ENCODE data around the gene POLN.

Gene POLN

DNA sequence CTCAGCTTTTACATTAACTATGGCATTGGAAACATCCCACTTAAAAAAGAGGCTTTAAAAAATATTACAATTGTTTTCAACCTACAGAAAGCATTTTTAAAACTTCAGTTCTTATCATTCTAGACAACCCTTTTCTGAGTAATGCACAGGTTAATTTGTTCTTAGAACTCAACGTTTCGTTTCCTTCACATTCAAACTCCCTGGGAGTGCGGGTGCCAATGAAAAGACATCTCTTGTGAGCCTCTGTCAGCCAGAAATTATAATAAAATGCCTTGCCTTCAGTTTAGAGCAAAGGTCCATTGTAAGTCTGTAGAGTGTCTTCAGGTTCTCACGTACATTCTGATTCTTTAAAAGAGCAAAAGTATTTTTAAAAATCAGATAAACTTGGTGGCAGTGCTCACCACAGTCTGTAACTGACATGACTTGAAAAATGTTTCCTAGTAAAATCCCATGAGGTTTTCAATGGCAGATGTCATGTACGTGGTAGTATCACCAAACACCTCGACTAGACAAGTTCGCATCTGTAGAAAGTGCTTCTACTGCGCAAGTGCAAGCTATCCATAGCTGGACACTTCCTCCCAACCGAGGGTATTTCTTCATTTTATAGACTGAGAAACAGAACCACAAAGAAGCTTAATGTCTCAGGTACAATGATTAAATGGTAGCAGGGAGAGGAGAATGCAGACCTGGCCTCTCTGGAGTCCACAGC, 65.8 kb downstream of the POLN start:
- no peaks in the 10 kb centered on the region for H3K27me3 ChIP-seq (ENCODE audit: insufficient read depth, low read length)
- H3K4me2 ChIP-seq (ENCODE audit: low read length), result no peak overlapping the region
- no peaks in the 10 kb centered on the region for H3F3A ChIP-seq (ENCODE audit: insufficient read depth, low read length)
- no peak overlapping the region for H3K27ac ChIP-seq (ENCODE audit: low read depth, low read length, poor library complexity, severe bottlenecking)
- H3K9me2 ChIP-seq (ENCODE audit: low read depth, low read length), result no peaks in the 10 kb centered on the region
- no peak overlapping the region for H3K9ac ChIP-seq (ENCODE audit: low read length)
- no peaks in the 10 kb centered on the region for H3K36me3 ChIP-seq (ENCODE audit: insufficient read depth, low read length)
- H3K4me1 ChIP-seq (ENCODE audit: insufficient read depth, low read length, severe bottlenecking), result no peaks in the 10 kb centered on the region
- H3K9me3 ChIP-seq (ENCODE audit: low read length), result no peaks in the 10 kb centered on the region
- no peaks in the 10 kb centered on the region for H4K20me1 ChIP-seq (ENCODE audit: insufficient read depth, low read length)
- no peak overlapping the region for H3K4me3 ChIP-seq (ENCODE audit: low read depth, low read length, poor library complexity, severe bottlenecking)
- TF ChIP-seq CTCF (IDR thresholded peaks at IDR 0.05; ENCODE audit: low read length) (no peak), EZH2 (IDR thresholded peaks at IDR 0.05; ENCODE audit: borderline replicate concordance, low read length) (no peak)
- no peaks in the 10 kb centered on the region for H3K79me2 ChIP-seq (ENCODE audit: insufficient read depth, low read length)
- H2AFZ ChIP-seq (ENCODE audit: low read length), result no peak overlapping the region

DNA sequence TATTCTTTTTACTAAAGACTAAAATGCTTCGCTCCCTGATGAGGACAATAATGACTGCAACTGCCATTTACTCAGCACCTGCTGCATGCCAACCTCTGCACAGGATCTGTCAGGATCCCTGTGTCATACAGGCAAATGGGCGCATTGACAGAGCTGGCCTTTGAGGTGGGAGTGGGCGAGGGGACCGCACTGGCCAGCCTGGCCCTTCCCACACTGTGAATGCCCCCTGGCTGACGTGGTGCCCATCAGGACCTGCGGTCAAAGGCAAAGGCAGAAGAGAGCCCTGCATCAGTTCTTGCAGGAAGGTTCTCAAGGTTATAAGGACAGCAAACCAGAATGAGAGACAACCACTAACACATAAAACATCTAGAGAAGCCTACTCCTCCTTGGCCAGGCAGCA, 67.9 kb downstream of the POLN start:
- H3K9me2 ChIP-seq (ENCODE audit: low read depth, low read length), result no peaks in the 10 kb centered on the region
- no peaks in the 10 kb centered on the region for H3F3A ChIP-seq (ENCODE audit: insufficient read depth, low read length)
- H3K9me3 ChIP-seq (ENCODE audit: low read length), result no peaks in the 10 kb centered on the region
- H3K27ac ChIP-seq (ENCODE audit: low read depth, low read length, poor library complexity, severe bottlenecking), result no peak overlapping the region
- H3K4me1 ChIP-seq (ENCODE audit: insufficient read depth, low read length, severe bottlenecking), result no peaks in the 10 kb centered on the region
- H3K36me3 ChIP-seq (ENCODE audit: insufficient read depth, low read length), result no peaks in the 10 kb centered on the region
- TF ChIP-seq EZH2 (IDR thresholded peaks at IDR 0.05; ENCODE audit: borderline replicate concordance, low read length), result no peak
- TF ChIP-seq CTCF (IDR thresholded peaks at IDR 0.05; ENCODE audit: low read length), result no peak
- H3K27me3 ChIP-seq (ENCODE audit: insufficient read depth, low read length), result no peaks in the 10 kb centered on the region
- H3K4me2 ChIP-seq (ENCODE audit: low read length), result no peak overlapping the region
- H3K79me2 ChIP-seq (ENCODE audit: insufficient read depth, low read length), result no peaks in the 10 kb centered on the region
- H4K20me1 ChIP-seq (ENCODE audit: insufficient read depth, low read length), result no peaks in the 10 kb centered on the region
- H2AFZ ChIP-seq (ENCODE audit: low read length), result no peak overlapping the region
- H3K4me3 ChIP-seq (ENCODE audit: low read depth, low read length, poor library complexity, severe bottlenecking), result no peak overlapping the region
- no peak overlapping the region for H3K9ac ChIP-seq (ENCODE audit: low read length)

GRCh38 chr4:2172627-2173231, 69.2 kb downstream of the POLN start:
- no peaks in the 10 kb centered on the region for H3K36me3 ChIP-seq (ENCODE audit: insufficient read depth, low read length)
- H3K4me2 ChIP-seq (ENCODE audit: low read length), result no peak overlapping the region
- TF ChIP-seq EZH2 (IDR thresholded peaks at IDR 0.05; ENCODE audit: borderline replicate concordance, low read length) (no peak), CTCF (IDR thresholded peaks at IDR 0.05; ENCODE audit: low read length) (no peak)
- no peaks in the 10 kb centered on the region for H3K4me1 ChIP-seq (ENCODE audit: insufficient read depth, low read length, severe bottlenecking)
- no peak overlapping the region for H3K4me3 ChIP-seq (ENCODE audit: low read depth, low read length, poor library complexity, severe bottlenecking)
- no peak overlapping the region for H2AFZ ChIP-seq (ENCODE audit: low read length)
- H3F3A ChIP-seq (ENCODE audit: insufficient read depth, low read length), result no peaks in the 10 kb centered on the region
- no peaks in the 10 kb centered on the region for H3K9me2 ChIP-seq (ENCODE audit: low read depth, low read length)
- H3K9ac ChIP-seq (ENCODE audit: low read length), result no peak overlapping the region
- H4K20me1 ChIP-seq (ENCODE audit: insufficient read depth, low read length), result no peaks in the 10 kb centered on the region
- H3K27me3 ChIP-seq (ENCODE audit: insufficient read depth, low read length), result no peaks in the 10 kb centered on the region
- H3K9me3 ChIP-seq (ENCODE audit: low read length), result no peaks in the 10 kb centered on the region
- no peak overlapping the region for H3K27ac ChIP-seq (ENCODE audit: low read depth, low read length, poor library complexity, severe bottlenecking)
- no peaks in the 10 kb centered on the region for H3K79me2 ChIP-seq (ENCODE audit: insufficient read depth, low read length)
